Measurements from ENCODE around the gene AKT1.

Gene AKT1

GRCh38 chr14:104771918-104772706, 23.4 kb downstream of the AKT1 start:
- no peak for DNase-seq

GRCh38 chr14:104771374-104771773, 24.2 kb downstream of the AKT1 start:
- DNase-seq = no peak

- DNase-seq = peak in 1 of 5 experiments; percentile 35
These were observed 24.7 kb downstream of the AKT1 start for GRCh38 chr14:104770851-104771272.

GRCh38 chr14:104770072-104770579, 25.4 kb downstream of the AKT1 start:
- DNase-seq = no peak

- DNase-seq = no peak
These were observed 26.1 kb downstream of the AKT1 start for GRCh38 chr14:104769324-104770071.

GRCh38 chr14:104768437-104769323, 26.9 kb downstream of the AKT1 start:
- peak; percentile 73 to 91 (median 83) for DNase-seq

GRCh38 chr14:104767634-104767918, 28.0 kb downstream of the AKT1 start:
- no peak for DNase-seq

GRCh38 chr14:104766863-104767633, 28.5 kb downstream of the AKT1 start:
- peak in 1 of 5 experiments; percentile 22 for DNase-seq

GRCh38 chr14:104766256-104766862, 29.2 kb downstream of the AKT1 start:
- DNase-seq = no peak

GRCh38 chr14:104765517-104765916, 30.0 kb downstream of the AKT1 start:
- no peak for DNase-seq

- DNase-seq = no peak
These were observed 36.3 kb downstream of the AKT1 start for GRCh38 chr14:104758981-104759969.

GRCh38 chr14:104757681-104758392, 37.7 kb downstream of the AKT1 start:
- no peak for DNase-seq

GRCh38 chr14:104757238-104757585, 38.3 kb downstream of the AKT1 start:
- DNase-seq = no peak

GRCh38 chr14:104756477-104757237, 38.9 kb downstream of the AKT1 start:
- no peak for DNase-seq

GRCh38 chr14:104755621-104756020, 39.9 kb downstream of the AKT1 start:
- DNase-seq = no peak

GRCh38 chr14:104754213-104754851, 41.2 kb downstream of the AKT1 start:
- no peak for DNase-seq

- DNase-seq = peak in 1 of 5 experiments; percentile 19
These were observed 41.9 kb downstream of the AKT1 start for GRCh38 chr14:104753528-104754212.

Data from T-helper 2 cell (primary cell).